ENCODE results near the gene TOP3A. TPM values are rescaled to one million over a fixed set of nuclear protein-coding genes. Genes with fewer than 3 reads are reported as not detected.

The TOP3A gene
- total and polyA plus RNA-seq, 2 of the 4 experiments (the other 2 are of a cell fraction), result 13.4 to 21.3 TPM

DNA sequence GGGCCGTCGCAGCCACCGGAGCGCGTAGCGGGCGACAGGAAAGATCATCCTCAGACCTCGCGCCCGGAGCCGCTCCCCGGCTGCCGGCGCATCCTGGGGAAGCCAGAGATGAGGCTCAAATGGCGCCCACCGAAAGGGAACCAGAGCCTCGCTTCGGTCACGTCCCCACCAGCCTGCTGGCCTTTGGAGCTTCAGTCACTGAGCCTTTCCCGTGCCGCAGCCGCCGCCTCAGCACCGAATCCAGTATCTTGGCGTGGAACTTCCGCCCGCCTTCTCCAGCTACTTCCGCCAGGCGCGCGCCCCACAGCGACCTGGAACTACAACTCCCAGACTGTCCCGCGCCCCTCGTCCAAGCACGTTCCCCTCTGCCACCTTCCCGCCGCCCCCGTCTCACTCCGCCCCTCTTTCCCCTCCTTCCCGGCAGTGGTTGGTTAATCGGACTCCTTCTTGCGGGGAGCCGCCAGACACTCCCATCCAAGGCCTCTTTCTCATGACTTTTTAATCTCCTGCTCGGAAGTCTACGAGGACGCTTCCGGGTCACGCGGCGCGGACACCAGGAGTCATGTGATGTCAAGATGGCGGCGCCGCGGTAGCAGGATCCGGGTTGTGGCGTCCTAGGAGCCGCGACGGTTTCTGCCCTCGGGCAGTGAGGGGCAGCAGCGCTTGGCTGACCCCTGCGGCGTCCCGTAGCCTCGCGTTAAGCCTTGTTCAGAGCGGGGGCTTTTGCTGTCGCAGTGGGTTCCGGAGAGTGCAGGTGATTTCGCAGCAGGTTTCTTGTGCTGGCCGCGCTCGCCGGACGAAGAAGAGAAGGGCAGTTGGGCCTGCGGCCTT lies at the start of gene TOP3A, which contains the start of gene SMCR8 (continued):
- TF ChIP-seq RAD21 (IDR thresholded peaks at IDR 0.05; ENCODE audit: low read length), result no peak
- TF ChIP-seq RCOR1 (IDR thresholded peaks at IDR 0.05; ENCODE audit: insufficient replicate concordance, low read length), result no peak
- TF ChIP-seq MAZ (IDR thresholded peaks at IDR 0.05; ENCODE audit: borderline replicate concordance, low read depth, low read length), result peak; percentile 64; the same call in 1 of the 2 replicates
- TF ChIP-seq MAFK (IDR thresholded peaks at IDR 0.05; ENCODE audit: low read depth, low read length), result no peak
- peak; percentile 93 for TF ChIP-seq BHLHE40 (IDR thresholded peaks at IDR 0.05; ENCODE audit: low read depth, low read length)
- TF ChIP-seq, protein P1, sequence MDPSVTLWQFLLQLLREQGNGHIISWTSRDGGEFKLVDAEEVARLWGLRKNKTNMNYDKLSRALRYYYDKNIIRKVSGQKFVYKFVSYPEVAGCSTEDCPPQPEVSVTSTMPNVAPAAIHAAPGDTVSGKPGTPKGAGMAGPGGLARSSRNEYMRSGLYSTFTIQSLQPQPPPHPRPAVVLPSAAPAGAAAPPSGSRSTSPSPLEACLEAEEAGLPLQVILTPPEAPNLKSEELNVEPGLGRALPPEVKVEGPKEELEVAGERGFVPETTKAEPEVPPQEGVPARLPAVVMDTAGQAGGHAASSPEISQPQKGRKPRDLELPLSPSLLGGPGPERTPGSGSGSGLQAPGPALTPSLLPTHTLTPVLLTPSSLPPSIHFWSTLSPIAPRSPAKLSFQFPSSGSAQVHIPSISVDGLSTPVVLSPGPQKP (IDR thresholded peaks at IDR 0.05; ENCODE audit: borderline replicate concordance, low read depth, low read length), result no peak
- no peak; the same call in 1 of the 2 replicates for TF ChIP-seq MXI1 (IDR thresholded peaks at IDR 0.05; ENCODE audit: borderline replicate concordance, low read depth, low read length)

All from IMR-90 (cell line).